NCI-H82 treated with DMSO at 0.1 percent for 48 hours (cell line): Measurements from ENCODE around the gene DDX6.

Experiments used
- DNase-seq: peaks from one replicate; lab custom pipeline; 2025; ENCODE audit not compliant: unreplicated experiment; lab: John Stamatoyannopoulos, UW

The DDX6 gene

GRCh38 chr11:118705791-118706545 is 85.0 kb downstream of the DDX6 start:
- DNase-seq: peak; percentile 31

GRCh38 chr11:118705111-118705741 is 85.7 kb downstream of the DDX6 start:
- no peak for DNase-seq

- DNase-seq: peak; percentile 1
These were observed 87.3 kb downstream of the DDX6 start for GRCh38 chr11:118703563-118704106.

GRCh38 chr11:118699506-118700220 is 91.3 kb downstream of the DDX6 start:
- DNase-seq: no peak
